Heart left ventricle (tissue), 13 donors: Measurements from ENCODE around the gene PPARG.

Experiments
- POLR2A ChIP-seq, 2 donors: fragments of 450-650 bp; IDR thresholded peaks; one replicate each; pipeline ENCODE4 v1.6.1; 2017; ENCODE audit warnings: antibody characterized with exemption in 2 of 2, mild to moderate bottlenecking in 2 of 2, moderate library complexity in 2 of 2
- TF ChIP-seq, protein P1 (sequence below), 12 donors: fragments of 200-600 bp; sonication (generic) in 4 of 12; IDR thresholded peaks; one replicate each; pipeline versions ENCODE4 v1.5.0 to v1.8.0; 2018 to 2022; ENCODE audit warnings: antibody characterized with exemption in 12 of 12, mild to moderate bottlenecking in 5 of 12
- donor health status: ischemic (EF 13 %, LVEDD 7.1; RV severe dilation, severe dysfunction).
- donor health status: DM: no; HTN: yes; CAD: no.
- donor health status: DM: no; HTN: no; CAD: no.
- donor health status: ischemic (EF 25% LVEDD 6.9; RV normal size, moderate dysfunction).
- donor health status: ischemic (EF 25% LVEDD 5.7; RV mildly dilated, moderate dysfunction).
- donor health status: ischemic (EF 35%, LVEDD 5.7; RV mildly dilated, moderate dysfunction).
- donor health status: nonischemic (EF 11% LVEDD 7.7; RV severe dilation, severe dysfunction).
- donor health status: DM: yes; HTN: yes; CAD: no.
- donor health status: PGD.
- donor health status: ischemic (EF 29% LVEDD 5.4; RV normal size, mild dysfunction).
- donor health status: nonischemic (EF 23%, LVEDD 6.1; RV moderate dilation, normal function).

GRCh38 chr3:12301031-12301430 is 12.2 kb downstream of the PPARG start:
- TF ChIP-seq, protein P1, sequence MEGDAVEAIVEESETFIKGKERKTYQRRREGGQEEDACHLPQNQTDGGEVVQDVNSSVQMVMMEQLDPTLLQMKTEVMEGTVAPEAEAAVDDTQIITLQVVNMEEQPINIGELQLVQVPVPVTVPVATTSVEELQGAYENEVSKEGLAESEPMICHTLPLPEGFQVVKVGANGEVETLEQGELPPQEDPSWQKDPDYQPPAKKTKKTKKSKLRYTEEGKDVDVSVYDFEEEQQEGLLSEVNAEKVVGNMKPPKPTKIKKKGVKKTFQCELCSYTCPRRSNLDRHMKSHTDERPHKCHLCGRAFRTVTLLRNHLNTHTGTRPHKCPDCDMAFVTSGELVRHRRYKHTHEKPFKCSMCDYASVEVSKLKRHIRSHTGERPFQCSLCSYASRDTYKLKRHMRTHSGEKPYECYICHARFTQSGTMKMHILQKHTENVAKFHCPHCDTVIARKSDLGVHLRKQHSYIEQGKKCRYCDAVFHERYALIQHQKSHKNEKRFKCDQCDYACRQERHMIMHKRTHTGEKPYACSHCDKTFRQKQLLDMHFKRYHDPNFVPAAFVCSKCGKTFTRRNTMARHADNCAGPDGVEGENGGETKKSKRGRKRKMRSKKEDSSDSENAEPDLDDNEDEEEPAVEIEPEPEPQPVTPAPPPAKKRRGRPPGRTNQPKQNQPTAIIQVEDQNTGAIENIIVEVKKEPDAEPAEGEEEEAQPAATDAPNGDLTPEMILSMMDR (IDR thresholded peaks at IDR 0.05), result no peak
- no peak for TF ChIP-seq POLR2A (IDR thresholded peaks at IDR 0.05)
